Upper lobe of right lung (tissue), 1 donor: ENCODE measurements around the gene NAPSA. TPM values are rescaled to one million over a fixed set of nuclear protein-coding genes. Genes with fewer than 3 reads are reported as not detected.
A peak's percentile ranks its signal among the peaks of the same experiment; 100 is the strongest.

Experiments used
- ATAC-seq: fragments of 200-7000 bp; cut with Tn5 transposase; one replicate; pipeline ENCODE4 v1.9.1; 2020; ENCODE audit warnings: mild to moderate bottlenecking, moderate library complexity
- DNase-seq: peaks from one replicate; pipeline ENCODE4 v3.0.0-alpha.2; 2020
- H3K27ac ChIP-seq: fragments of 200-600 bp; one replicate; pipeline ENCODE4 v1.8.0; 2022
- H3K27me3 ChIP-seq: fragments of 200-600 bp; one replicate; pipeline ENCODE4 v1.8.0; 2022; ENCODE audit warnings: mild to moderate bottlenecking
- H3K36me3 ChIP-seq: fragments of 200-600 bp; one replicate; pipeline ENCODE4 v1.8.0; 2022
- H3K4me1 ChIP-seq: fragments of 200-600 bp; one replicate; pipeline ENCODE4 v1.8.0; 2022
- H3K4me3 ChIP-seq: fragments of 200-600 bp; one replicate; pipeline ENCODE4 v1.8.0; 2022; ENCODE audit warnings: mild to moderate bottlenecking
- H3K9me3 ChIP-seq: fragments of 200-600 bp; one replicate; pipeline ENCODE4 v1.8.0; 2022
- CTCF ChIP-seq: fragments of 200-600 bp; IDR thresholded peaks from one replicate; pipeline ENCODE4 v1.8.0; 2022; ENCODE audit warnings: antibody characterized with exemption
- intact Hi-C: fragments of 100-400 bp; cut with DNase I; formaldehyde crosslinking; loops from one replicate; pipeline ENCODE4 v1.11.0; 2022
- total RNA-seq: library from RNA; stranded (reverse); fragmentation: NEBNext Ultra II Directional; extraction: Animal tissue kit (Norgen Biotek cat#: 25700); gene quantifications from one replicate; pipeline ENCODE4 v1.2.1, GENCODE V29; 2021
- donor health status: DM: no; HTN: yes; CAD: no; lungs with severe emphysema.

Gene NAPSA
- total RNA-seq, 1 donor from 2014 or later: 1,895 TPM

GRCh38 chr19:50334741-50335421 lies 30.6 kb downstream of the NAPSA start:
- Histone ChIP-seq H3K4me3 (no peak overlapping the region), H3K9me3 (no peaks in the 10 kb centered on the region), H3K27me3 (no peaks in the 10 kb centered on the region), H3K4me1 (peaks cover 16% of the 10 kb centered on the region), H3K36me3 (no peaks in the 10 kb centered on the region), H3K27ac (no peak overlapping the region)
- DNase-seq (no peak), ATAC-seq (no peak)
- intact Hi-C loops: no loop called here
- no peak for TF ChIP-seq CTCF

- Histone ChIP-seq H3K27ac (peak overlapping the region; percentile 83), H3K4me1 (peaks cover 16% of the 10 kb centered on the region), H3K36me3 (no peaks in the 10 kb centered on the region), H3K27me3 (no peaks in the 10 kb centered on the region), H3K9me3 (no peaks in the 10 kb centered on the region), H3K4me3 (peak overlapping the region; percentile 59)
- intact Hi-C loops: no loop called here
- DNase-seq: peak; percentile 92
- peak; percentile 10 for ATAC-seq
- TF ChIP-seq CTCF: no peak
Measured at GRCh38 chr19:50333737-50334617, 31.5 kb downstream of the NAPSA start.

- DNase-seq: peak; percentile 98
- Histone ChIP-seq H3K27ac (peak overlapping the region; percentile 83), H3K4me1 (peaks cover 16% of the 10 kb centered on the region), H3K4me3 (peak overlapping the region; percentile 59), H3K27me3 (no peaks in the 10 kb centered on the region), H3K9me3 (no peaks in the 10 kb centered on the region), H3K36me3 (no peaks in the 10 kb centered on the region)
- TF ChIP-seq CTCF: peak; percentile 8
- intact Hi-C loops: no loop called here
- peak; percentile 73 for ATAC-seq
Measured at GRCh38 chr19:50333235-50333736, 32.2 kb downstream of the NAPSA start.

- ATAC-seq: no peak
- H3K36me3 ChIP-seq: no peaks in the 10 kb centered on the region
- peak overlapping the region; percentile 83 for H3K27ac ChIP-seq
- peak overlapping the region; percentile 59 for H3K4me3 ChIP-seq
- intact Hi-C loops: no loop called here
- H3K27me3 ChIP-seq: peaks cover 5% of the 10 kb centered on the region
- H3K4me1 ChIP-seq: peaks cover 16% of the 10 kb centered on the region
- peak; percentile 68 for DNase-seq
- TF ChIP-seq CTCF: no peak
- no peaks in the 10 kb centered on the region for H3K9me3 ChIP-seq
Measured at GRCh38 chr19:50332244-50333038, 33.0 kb downstream of the NAPSA start.

- ATAC-seq: no peak
- Histone ChIP-seq H3K4me1 (peaks cover 20% of the 10 kb centered on the region), H3K36me3 (no peaks in the 10 kb centered on the region), H3K9me3 (no peaks in the 10 kb centered on the region), H3K4me3 (peak overlapping the region; percentile 59), H3K27me3 (peaks cover 10% of the 10 kb centered on the region), H3K27ac (peak overlapping the region; percentile 83)
- intact Hi-C loops: no loop called here
- peak; percentile 62 for DNase-seq
- no peak for TF ChIP-seq CTCF
Measured at GRCh38 chr19:50331994-50332243, 33.5 kb downstream of the NAPSA start.
